NCI-H460 (cell line): Measurements from ENCODE around the gene SLC10A6. TPM values are rescaled to one million over a fixed set of nuclear protein-coding genes. Genes with fewer than 3 reads are reported as not detected.
"Not testable (repeated sequence)": the region's sequence is repeated elsewhere in the genome, so short reads cannot be mapped to it uniquely, and the experiment has no call there.

Experiments
- DNase-seq: peaks from one replicate; pipeline ENCODE4 v3.0.0-alpha.2; 2016; ENCODE audit warnings: low read depth; ENCODE audit errors: extremely low read depth
- polyA plus RNA-seq: library from polyadenylated mRNA; depleted of rRNA; stranded (reverse); fragments of >200 nt; gene quantifications from 2 replicates; pipeline ENCODE4 v1.2.3, GENCODE V29; 2014; cell fraction: nucleus; rRNA removed
- total RNA-seq: library from RNA; depleted of rRNA; stranded (reverse); fragments of >200 nt; shearing (Covaris generic); gene quantifications from 2 replicates; pipeline ENCODE4 v1.2.3, GENCODE V29; 2014; rRNA removed

Gene SLC10A6
- not detected in 2 replicates for total RNA-seq
- polyA plus RNA-seq, result not detected in 2 replicates

- DNase-seq, result no peak
Measured at GRCh38 chr4:86848732-86849619, at the start of gene SLC10A6. Gene SLC10A6 (minus strand): TSS chr4:86849384. CDS start chr4:86849115, 269 bp downstream.

GRCh38 chr4:86898562-86898961 lies 49.4 kb upstream of the SLC10A6 start:
- no peak for DNase-seq

GRCh38 chr4:86896596-86896995 lies 47.4 kb upstream of the SLC10A6 start:
- DNase-seq, result no peak

GRCh38 chr4:86895692-86896488 lies 46.7 kb upstream of the SLC10A6 start:
- peak; percentile 63 for DNase-seq

- no peak for DNase-seq
Measured at GRCh38 chr4:86894455-86894854, 45.3 kb upstream of the SLC10A6 start.

GRCh38 chr4:86893136-86893535 lies 44.0 kb upstream of the SLC10A6 start:
- no peak for DNase-seq

- DNase-seq, result no peak
Measured at GRCh38 chr4:86892636-86892960, 43.4 kb upstream of the SLC10A6 start.

- peak; percentile 38 for DNase-seq
Measured at GRCh38 chr4:86891762-86892635, 42.8 kb upstream of the SLC10A6 start, which contains the start of gene C4orf36. Gene C4orf36 (minus strand): TSS chr4:86892422. CDS start chr4:86891520, 902 bp downstream.

- no peak for DNase-seq
Measured at GRCh38 chr4:86890790-86891189, 41.6 kb upstream of the SLC10A6 start.

GRCh38 chr4:86879641-86880040 lies 30.5 kb upstream of the SLC10A6 start:
- DNase-seq, result no peak

GRCh38 chr4:86878640-86879039 lies 29.5 kb upstream of the SLC10A6 start:
- DNase-seq, result no peak

- DNase-seq, result no peak
Measured at GRCh38 chr4:86876894-86877685, 27.9 kb upstream of the SLC10A6 start.

GRCh38 chr4:86875436-86875835 lies 26.3 kb upstream of the SLC10A6 start:
- not testable (repeated sequence) for DNase-seq

GRCh38 chr4:86872135-86872534 lies 23.0 kb upstream of the SLC10A6 start:
- DNase-seq, result no peak

- no peak for DNase-seq
Measured at GRCh38 chr4:86870442-86871069, 21.4 kb upstream of the SLC10A6 start.

GRCh38 chr4:86857341-86858052 lies 8.3 kb upstream of the SLC10A6 start:
- DNase-seq, result no peak

- no peak for DNase-seq
Measured at GRCh38 chr4:86856896-86857295, 7.7 kb upstream of the SLC10A6 start.

- DNase-seq, result no peak
Measured at GRCh38 chr4:86855572-86855971, 6.4 kb upstream of the SLC10A6 start.

GRCh38 chr4:86853209-86853608 lies 4.0 kb upstream of the SLC10A6 start:
- DNase-seq, result no peak
